Thyroid gland (tissue), 4 donors: ENCODE measurements around the gene DYRK1A. TPM values are rescaled to one million over a fixed set of nuclear protein-coding genes. Genes with fewer than 3 reads are reported as not detected.

Source experiments
- DNase-seq, 2 donors: peaks; one replicate each; pipeline ENCODE4 v3.0.0-alpha.2; 2019
- H3K27ac ChIP-seq, 3 donors: fragments of 200-600 bp; sonication (generic); 1 replicate in 2 of 3; 2 replicates in 1 of 3; pipeline ENCODE4 v1.5.1; 2016 to 2019; ENCODE audit warnings: mild to moderate bottlenecking in 1 of 3, moderate library complexity in 1 of 3
- H3K27me3 ChIP-seq: fragments of 200-600 bp; sonication (generic); one replicate; pipeline ENCODE4 v1.5.1; 2019
- H3K36me3 ChIP-seq, 2 donors: fragments of 200-600 bp; sonication (generic); one replicate each; pipeline ENCODE4 v1.5.1; 2016 to 2019
- H3K4me1 ChIP-seq, 2 donors: fragments of 200-600 bp; sonication (generic); one replicate each; pipeline ENCODE4 v1.5.1; 2017 to 2019
- H3K4me3 ChIP-seq, 3 donors: fragments of 200-600 bp; sonication (generic); replicated peaks in 1 of 3; 1 replicate in 2 of 3; 2 replicates in 1 of 3; pipeline ENCODE4 v1.5.1; 2016; ENCODE audit warnings: mild to moderate bottlenecking in 1 of 3
- H3K9me3 ChIP-seq: fragments of 200-600 bp; sonication (generic); one replicate; pipeline ENCODE4 v1.5.1; 2017
- POLR2A ChIP-seq, 2 donors: fragments of 450-650 bp; IDR thresholded peaks; one replicate each; pipeline ENCODE4 v1.6.1; 2017; ENCODE audit warnings: antibody characterized with exemption in 2 of 2, mild to moderate bottlenecking in 2 of 2, moderate library complexity in 1 of 2
- WGBS, 2 donors: methylation state at CpG; one replicate each; pipeline ENCODE4 v1.1.5; 2017; 5-methylcytosine and 5-hydroxymethylcytosine counted together
- intact Hi-C: fragments of 100-400 bp; cut with DNase I; formaldehyde crosslinking; loops from one replicate; pipeline ENCODE4 v1.15.1; 2023
- total RNA-seq, 4 donors: library from RNA; depleted of rRNA; stranded (reverse); fragments of >200 nt; gene quantifications; one replicate each; pipeline ENCODE4 v1.2.3, GENCODE V29; 2016
- TF ChIP-seq, protein P1 (sequence below), 6 experiments: fragments of 200-600 bp in 3 of 6; fragments of 450-650 bp in 3 of 6; sonication (generic) in 3 of 6; IDR thresholded peaks; one replicate each; pipeline ENCODE4 v1.5.1; 2016 to 2019; ENCODE audit warnings: antibody characterized with exemption in 6 of 6, mild to moderate bottlenecking in 2 of 6, inconsistent platforms in 1 of 6, moderate library complexity in 1 of 6

Gene DYRK1A
- total RNA-seq, 4 donors from 2014 or later = 104 to 299 (median 116) TPM

GRCh38 chr21:37331411-37331810, 35.2 kb upstream of the DYRK1A start:
- intact Hi-C loops = no loop called here
- Histone ChIP-seq H3K9me3 (no peaks in the 10 kb centered on the region), H3K4me1 (no peaks in the 10 kb centered on the region), H3K36me3 (no peaks in the 10 kb centered on the region), H3K4me3 (no peak overlapping the region), H3K27ac (no peak overlapping the region), H3K27me3 (no peaks in the 10 kb centered on the region)
- TF ChIP-seq, protein P1, sequence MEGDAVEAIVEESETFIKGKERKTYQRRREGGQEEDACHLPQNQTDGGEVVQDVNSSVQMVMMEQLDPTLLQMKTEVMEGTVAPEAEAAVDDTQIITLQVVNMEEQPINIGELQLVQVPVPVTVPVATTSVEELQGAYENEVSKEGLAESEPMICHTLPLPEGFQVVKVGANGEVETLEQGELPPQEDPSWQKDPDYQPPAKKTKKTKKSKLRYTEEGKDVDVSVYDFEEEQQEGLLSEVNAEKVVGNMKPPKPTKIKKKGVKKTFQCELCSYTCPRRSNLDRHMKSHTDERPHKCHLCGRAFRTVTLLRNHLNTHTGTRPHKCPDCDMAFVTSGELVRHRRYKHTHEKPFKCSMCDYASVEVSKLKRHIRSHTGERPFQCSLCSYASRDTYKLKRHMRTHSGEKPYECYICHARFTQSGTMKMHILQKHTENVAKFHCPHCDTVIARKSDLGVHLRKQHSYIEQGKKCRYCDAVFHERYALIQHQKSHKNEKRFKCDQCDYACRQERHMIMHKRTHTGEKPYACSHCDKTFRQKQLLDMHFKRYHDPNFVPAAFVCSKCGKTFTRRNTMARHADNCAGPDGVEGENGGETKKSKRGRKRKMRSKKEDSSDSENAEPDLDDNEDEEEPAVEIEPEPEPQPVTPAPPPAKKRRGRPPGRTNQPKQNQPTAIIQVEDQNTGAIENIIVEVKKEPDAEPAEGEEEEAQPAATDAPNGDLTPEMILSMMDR (IDR thresholded peaks at IDR 0.05) = no peak
- no peak for TF ChIP-seq POLR2A (IDR thresholded peaks at IDR 0.05)
- DNase-seq = no peak
- 87 to 94% methylated on average over 4 of the region's 4 CpGs for WGBS, 2 donors

DNA sequence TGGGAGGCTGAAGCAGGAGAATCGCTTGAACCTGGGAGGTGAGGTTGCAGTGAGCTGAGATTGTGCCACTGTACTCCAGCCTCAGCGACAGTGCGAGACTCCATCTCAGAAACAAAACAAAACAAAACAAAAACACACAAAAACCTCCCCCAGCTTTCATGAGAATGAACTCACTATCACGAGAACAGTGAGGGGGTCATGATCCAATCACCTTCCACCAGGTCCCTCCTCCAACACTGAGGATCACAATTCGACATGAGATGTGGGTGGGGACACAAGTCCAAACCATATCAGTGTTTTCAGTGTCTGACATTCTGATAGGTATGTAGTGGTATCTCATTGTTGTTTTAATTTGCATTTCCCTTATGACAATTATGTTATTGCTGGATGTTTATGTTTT, 31.5 kb upstream of the DYRK1A start:
- H3K4me1 ChIP-seq = peaks cover 0 to 5% of the 10 kb centered on the region in 2 donors
- no peak for DNase-seq
- TF ChIP-seq POLR2A (IDR thresholded peaks at IDR 0.05) = no peak
- TF ChIP-seq, protein P1 (IDR thresholded peaks at IDR 0.05) = no peak
- H3K27ac ChIP-seq = no peak overlapping the region
- H3K36me3 ChIP-seq = no peaks in the 10 kb centered on the region
- 87 to 93% methylated on average over 5 of the region's 5 CpGs for WGBS, 2 donors
- intact Hi-C loops = no loop called here
- no peaks in the 10 kb centered on the region for H3K9me3 ChIP-seq
- no peaks in the 10 kb centered on the region for H3K27me3 ChIP-seq
- H3K4me3 ChIP-seq = no peak overlapping the region

DNA sequence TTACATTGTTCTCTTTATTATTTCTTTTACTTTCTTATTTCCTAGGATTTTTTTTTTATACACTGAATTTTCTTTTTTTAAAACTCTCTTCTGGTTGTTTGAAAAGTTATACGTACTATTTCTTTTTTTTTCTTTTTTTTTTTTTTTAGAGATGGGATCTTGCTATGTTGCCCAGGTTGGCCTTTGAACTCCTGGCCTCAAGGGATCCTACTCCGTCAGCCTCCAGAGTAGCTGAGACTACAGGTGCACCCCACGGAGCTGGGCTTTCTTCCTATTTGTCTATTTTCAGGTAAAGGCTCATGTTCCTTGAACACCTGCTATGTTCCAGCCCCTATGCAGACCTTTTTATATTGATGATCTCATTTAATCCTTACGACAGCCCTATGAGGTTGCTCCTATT, 29.4 kb upstream of the DYRK1A start:
- TF ChIP-seq, protein P1 (IDR thresholded peaks at IDR 0.05) = no peak
- TF ChIP-seq POLR2A (IDR thresholded peaks at IDR 0.05) = no peak
- no peak overlapping the region for H3K4me3 ChIP-seq
- intact Hi-C loops = no loop called here
- H3K9me3 ChIP-seq = no peaks in the 10 kb centered on the region
- no peak for DNase-seq
- 96 to 97% methylated on average over 4 of the region's 4 CpGs for WGBS, 2 donors
- no peaks in the 10 kb centered on the region for H3K36me3 ChIP-seq
- no peaks in the 10 kb centered on the region for H3K27me3 ChIP-seq
- H3K27ac ChIP-seq = no peak overlapping the region
- peaks cover 0 to 5% of the 10 kb centered on the region in 2 donors for H3K4me1 ChIP-seq

GRCh38 chr21:37337831-37338230, 28.7 kb upstream of the DYRK1A start:
- H3K4me3 ChIP-seq = no peak overlapping the region
- no peaks in the 10 kb centered on the region for H3K9me3 ChIP-seq
- H3K27me3 ChIP-seq = no peaks in the 10 kb centered on the region
- no peaks in the 10 kb centered on the region for H3K36me3 ChIP-seq
- H3K27ac ChIP-seq = no peak overlapping the region
- intact Hi-C loops = no loop called here
- DNase-seq = no peak
- TF ChIP-seq POLR2A (IDR thresholded peaks at IDR 0.05) = no peak
- TF ChIP-seq, protein P1 (IDR thresholded peaks at IDR 0.05) = no peak
- 88 to 93% methylated on average over 2 of the region's 2 CpGs for WGBS, 2 donors
- peaks cover 0 to 5% of the 10 kb centered on the region in 2 donors for H3K4me1 ChIP-seq

DNA sequence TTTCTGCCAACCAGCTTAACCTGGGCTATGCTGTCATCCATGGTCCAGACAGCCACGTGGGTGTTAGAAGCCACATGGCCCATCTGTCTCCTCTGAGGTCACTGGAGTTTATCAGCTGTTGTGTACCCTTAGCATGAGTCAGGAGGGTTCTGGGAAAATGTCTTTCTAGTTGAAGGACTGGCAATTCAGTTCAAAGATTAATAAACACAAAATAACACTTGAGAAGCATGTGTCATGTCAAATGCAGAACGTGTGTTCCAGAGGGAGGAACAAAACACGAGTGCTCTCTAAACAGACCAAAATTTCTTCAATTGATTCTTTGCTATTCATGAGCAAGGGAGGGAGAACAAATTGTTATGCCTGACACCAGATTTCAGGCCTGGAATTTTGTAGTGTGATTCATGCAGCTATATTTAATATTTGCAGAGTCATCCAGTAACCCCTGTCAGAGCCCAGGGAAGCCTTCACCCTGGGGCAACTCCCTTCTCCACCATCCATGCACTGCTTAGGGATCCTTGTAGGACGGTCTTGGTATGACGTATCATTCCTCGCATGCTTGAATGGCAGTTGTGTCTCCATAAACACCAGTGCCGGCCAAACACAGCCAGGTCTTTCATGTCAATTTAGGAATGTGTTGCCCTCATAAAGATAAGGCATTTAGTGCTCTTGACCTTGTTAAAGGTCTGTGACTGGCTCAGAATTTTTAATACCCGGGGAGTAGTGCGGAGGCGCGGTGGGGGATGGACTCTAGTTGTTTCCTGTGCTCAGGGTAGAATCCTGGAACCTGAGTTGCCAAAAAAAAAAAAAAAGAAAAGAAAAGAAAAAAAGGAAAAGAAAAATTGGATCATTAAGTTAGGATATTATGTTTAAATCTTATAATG, 27.7 kb upstream of the DYRK1A start:
- WGBS, 2 donors = 55 to 66% methylated on average over 11 of the region's 11 CpGs

More for the DNA sequence above, 27.7 kb upstream of the DYRK1A start:
- Histone ChIP-seq H3K4me1 (peaks cover 0 to 5% of the 10 kb centered on the region in 2 donors), H3K36me3 (no peaks in the 10 kb centered on the region), H3K27me3 (no peaks in the 10 kb centered on the region), H3K27ac (peak overlapping the region in 1 of 3 donors; percentile 4), H3K4me3 (no peak overlapping the region), H3K9me3 (no peaks in the 10 kb centered on the region)
- DNase-seq = no peak
- intact Hi-C loops = no loop called here
- TF ChIP-seq, protein P1 (IDR thresholded peaks at IDR 0.05) = no peak
- TF ChIP-seq POLR2A (IDR thresholded peaks at IDR 0.05) = no peak
